Renal cortex interstitium (tissue), 11 donors: ENCODE measurements around the gene HPS6. TPM values are rescaled to one million over a fixed set of nuclear protein-coding genes. Genes with fewer than 3 reads are reported as not detected.

ENCODE experiments used
- DNase-seq, 11 donors: peaks; one replicate each; pipeline ENCODE4 v3.0.0-alpha.2; 2013; ENCODE audit warnings: low read depth in 9 of 11, low spot score in 4 of 11; ENCODE audit errors: extremely low read depth in 1 of 11
- polyA plus RNA-seq, 3 donors: library from polyadenylated mRNA; unstranded; fragments of 120-200 nt; gene quantifications; one replicate each; pipeline ENCODE4 v1.2.1, GENCODE V29; 2013; ENCODE audit not compliant: insufficient read length in 3 of 3

HPS6 gene
- polyA plus RNA-seq, 3 donors, result 10.3 to 14.5 (median 12.5) TPM

DNA sequence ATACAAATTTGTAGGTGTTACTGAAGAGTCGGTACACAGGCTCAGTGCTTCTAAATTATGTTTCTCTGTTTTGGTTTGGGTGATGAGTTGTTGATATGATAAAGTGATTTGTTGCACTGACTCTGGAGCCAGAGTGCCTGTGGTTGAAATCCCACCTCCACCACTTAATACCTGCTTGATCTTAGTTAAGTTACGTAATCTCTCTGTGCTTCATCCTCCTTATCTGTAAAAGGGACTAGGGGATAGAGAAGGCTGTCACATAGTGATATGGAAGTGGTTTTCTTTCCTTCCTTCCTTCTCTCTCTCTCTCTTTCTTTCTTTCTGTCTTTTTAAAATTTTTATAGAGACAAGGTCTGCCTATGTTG lies 664 bp upstream of the HPS6 start:
- DNase-seq, result no peak

DNA sequence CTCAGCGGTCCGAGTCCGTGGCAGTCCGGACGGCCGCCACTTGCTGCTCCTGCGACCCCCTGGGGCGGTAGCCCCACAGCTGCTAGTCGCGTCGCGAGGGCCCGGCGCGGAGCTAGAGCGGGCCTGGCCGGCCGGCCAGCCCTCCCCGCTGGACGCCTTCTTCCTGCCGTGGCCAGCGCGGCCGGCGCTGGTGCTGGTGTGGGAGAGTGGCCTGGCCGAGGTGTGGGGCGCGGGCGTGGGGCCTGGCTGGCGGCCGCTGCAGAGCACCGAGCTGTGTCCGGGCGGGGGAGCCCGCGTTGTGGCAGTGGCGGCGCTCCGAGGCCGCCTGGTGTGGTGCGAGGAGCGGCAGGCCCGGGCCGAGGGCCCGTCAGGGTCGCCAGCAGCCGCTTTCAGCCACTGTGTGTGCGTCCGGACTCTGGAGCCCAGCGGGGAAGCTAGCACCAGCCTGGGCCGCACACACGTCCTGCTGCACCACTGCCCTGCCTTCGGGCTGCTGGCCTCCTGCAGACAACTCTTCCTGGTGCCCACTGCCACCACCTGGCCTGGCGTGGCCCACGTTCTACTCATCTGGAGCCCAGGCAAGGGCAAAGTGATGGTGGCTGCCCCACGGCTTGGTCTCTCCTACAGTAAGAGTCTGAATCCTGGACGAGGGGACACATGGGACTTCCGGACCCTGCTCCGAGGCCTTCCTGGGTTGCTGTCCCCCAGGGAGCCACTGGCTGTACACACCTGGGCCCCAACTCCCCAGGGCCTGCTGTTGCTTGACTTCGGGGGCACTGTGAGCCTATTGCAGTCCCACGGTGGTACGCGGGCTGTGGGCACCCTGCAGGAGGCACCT lies 631 bp downstream of the HPS6 start:
- DNase-seq, result peak in 6 of 11 donors; percentile 9 to 27 (median 14)

DNA sequence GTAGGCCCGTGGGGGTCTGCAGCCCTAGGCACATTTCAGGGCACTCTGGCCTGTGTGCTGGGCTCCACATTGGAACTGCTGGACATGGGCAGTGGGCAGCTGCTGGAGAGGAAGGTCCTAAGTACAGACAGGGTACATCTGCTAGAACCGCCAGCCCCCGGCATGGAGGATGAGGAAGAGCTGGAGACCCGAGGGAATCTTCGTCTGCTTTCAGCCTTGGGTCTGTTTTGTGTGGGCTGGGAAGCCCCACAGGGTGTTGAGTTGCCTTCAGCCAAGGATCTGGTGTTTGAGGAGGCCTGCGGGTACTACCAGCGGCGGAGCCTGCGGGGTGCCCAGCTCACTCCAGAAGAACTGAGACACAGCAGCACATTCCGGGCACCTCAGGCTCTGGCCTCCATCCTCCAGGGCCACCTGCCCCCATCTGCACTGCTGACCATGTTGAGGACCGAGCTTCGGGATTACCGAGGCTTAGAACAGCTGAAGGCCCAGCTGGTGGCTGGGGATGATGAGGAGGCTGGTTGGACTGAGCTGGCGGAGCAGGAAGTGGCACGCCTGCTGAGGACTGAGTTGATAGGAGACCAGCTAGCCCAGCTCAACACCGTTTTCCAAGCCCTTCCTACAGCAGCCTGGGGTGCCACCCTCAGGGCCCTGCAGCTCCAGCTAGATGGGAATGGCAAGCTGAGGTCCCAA lies 1.4 kb downstream of the HPS6 start:
- DNase-seq, result no peak

DNA sequence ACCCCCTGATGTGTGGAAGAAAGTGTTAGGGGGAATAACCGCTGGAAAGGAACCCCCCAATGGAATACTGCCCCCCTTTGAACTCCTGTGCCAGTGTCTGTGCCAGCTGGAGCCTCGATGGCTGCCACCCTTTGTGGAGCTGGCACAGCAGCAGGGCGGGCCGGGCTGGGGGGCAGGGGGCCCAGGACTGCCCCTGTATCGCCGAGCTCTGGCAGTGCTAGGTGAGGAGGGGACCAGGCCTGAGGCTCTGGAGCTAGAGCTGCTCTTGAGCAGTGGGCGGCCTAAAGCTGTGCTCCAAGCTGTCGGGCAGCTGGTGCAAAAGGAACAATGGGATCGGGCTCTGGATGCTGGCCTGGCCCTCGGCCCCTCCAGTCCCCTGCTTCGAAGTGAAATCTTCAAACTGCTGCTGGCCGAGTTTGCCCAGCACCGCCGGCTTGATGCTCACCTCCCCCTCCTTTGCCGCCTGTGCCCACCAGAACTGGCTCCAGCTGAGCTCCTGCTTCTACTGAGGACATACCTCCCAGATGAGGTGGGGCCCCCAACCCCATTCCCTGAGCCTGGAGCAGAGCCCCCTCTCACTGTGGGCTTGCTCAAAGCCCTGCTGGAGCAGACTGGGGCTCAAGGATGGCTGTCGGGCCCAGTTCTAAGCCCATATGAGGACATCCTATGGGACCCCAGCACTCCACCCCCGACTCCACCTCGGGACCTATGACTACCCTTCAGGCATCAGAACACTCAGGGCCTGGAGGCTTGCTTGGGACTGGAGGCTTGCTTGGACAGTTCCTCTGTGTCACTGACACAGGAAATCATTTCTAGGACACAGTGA lies 2.2 kb downstream of the HPS6 start:
- no peak for DNase-seq

DNA sequence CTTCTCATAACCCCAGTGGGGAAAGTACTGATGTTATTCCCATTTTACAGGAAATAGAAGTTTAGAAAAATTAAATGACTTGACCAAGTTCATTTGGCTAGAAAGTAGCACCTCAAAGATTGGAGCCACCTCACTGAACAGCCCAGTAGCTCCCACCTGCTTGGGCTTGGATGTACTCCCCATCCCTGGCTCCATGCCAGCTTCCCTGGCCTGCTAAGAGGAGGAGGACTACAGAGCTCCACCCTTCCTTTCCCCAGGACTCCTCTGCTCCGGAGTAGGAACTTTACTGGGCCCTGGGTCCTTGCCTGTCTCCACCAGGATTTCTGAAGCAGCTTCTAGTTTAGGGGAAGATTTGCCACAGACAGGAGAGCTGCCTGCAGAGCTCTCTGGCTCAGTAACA lies 3.1 kb downstream of the HPS6 start:
- no peak for DNase-seq

DNA sequence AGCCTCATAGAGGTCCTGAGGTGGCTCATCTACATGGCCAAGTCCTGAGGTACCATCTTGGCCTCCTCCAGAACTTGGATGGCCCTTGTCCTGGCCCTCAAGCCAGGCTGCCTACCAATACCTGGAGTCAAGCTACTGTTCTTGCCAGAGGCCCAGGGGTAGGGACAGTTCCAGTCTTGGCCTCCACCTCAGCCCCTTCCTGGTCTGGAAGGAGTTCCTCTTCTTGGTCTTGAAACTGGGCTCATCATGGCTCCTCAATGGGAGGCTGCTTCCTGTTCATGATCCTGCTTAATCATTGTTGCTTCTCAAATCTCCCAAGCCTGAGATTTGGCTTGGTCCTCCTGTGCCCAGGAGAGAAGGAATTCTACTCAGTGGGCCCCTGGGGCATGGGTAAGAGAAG lies 3.9 kb downstream of the HPS6 start:
- DNase-seq, result no peak

DNA sequence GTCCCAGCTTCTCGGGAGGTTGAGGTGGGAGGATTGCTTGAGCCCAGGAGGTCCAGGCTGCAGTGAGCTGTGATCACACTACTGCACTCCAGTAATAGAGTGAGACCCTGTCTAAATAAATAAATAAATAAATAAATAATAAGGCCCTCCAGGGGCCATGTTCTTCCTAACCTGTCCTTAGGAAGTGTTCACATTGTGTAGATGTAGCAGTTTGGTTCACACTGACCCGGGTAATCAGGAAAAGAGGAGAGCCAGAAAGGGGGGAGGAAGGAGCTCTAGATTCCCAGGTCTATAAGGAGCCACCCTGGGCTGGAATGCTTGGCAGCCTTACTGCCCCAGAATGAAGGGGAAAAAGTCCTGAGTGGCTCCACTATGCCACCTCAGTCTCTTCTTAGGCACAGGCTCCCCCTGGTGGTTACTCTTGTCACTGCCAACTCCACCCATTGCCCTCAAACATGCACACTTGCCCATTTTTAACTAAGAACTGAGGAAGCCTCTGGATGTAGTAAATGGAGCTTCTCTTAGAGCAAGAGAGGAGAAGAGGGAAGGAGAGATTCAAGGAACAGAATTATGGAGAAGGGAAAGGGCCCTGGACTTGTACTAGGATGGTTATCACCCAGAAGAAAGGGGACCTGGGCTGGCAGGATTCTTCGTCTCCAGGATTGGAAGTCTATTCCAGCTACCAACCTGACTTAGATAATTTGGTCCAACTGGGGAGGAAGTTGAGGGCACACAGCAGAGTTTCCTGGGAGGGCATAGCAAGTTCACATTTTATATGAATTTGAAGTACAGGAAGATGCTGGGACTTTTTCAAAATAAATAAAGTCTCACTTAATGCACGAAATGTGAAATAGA lies 7.8 kb downstream of the HPS6 start:
- DNase-seq, result peak in 10 of 11 donors; percentile 26 to 67 (median 56)

DNA sequence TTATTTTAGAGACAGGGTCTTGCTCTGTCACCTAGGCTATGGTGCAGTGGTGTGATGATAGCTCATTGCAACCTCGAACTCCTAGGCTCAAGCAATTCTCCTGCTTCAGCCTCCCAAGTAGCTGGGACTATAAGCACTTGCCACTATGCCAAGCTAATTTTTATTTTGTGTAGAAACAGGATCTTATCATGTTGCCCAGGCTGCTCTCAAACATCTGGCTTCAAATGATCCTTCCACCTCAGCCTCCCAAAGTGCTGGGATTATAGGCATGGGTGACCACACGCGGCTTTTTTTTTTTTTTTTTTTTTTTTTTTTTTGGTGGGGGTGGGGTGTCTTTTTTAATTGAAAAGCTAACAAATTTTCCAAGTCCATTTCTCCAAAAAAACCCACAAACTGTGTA lies 18.4 kb downstream of the HPS6 start:
- no peak for DNase-seq

DNA sequence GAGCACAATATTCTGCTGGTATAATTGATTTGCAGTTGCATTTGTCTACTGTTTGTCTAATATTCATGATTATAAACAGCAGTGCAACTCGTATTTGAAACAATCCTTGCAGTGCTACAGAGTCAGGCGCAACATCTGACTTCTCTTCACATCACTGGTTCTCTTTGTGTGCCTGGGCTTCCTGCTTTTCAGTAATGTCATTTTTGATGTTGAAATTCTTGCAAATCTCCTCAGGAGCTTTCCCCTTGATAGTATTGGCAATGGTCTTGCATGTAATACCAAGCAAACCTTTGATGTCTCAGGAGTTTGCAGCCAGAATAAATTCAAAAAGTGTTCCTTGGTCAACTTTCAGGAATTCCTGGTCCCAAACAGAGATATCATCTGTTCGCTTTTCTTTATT lies 20.2 kb downstream of the HPS6 start:
- DNase-seq, result no peak

DNA sequence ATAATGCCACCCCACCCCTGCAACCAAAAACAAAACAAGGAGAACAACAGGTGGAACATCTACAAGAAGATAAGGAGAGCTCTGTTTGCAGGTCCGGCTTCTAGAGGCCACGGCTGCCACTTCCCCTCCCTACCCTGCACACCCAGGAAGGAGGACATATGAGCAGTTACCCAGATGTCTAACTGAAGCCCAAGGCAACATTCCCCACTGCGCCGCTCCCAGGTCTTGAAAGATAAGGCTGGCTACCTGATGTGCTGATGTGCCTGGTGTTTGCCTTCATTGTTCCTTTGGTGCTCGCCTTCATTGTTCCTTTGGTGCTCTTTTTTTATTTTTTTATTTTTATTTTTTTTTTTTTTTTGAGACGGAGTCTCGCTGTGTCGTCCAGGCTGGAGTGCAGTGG lies 21.0 kb downstream of the HPS6 start:
- DNase-seq, result no peak

DNA sequence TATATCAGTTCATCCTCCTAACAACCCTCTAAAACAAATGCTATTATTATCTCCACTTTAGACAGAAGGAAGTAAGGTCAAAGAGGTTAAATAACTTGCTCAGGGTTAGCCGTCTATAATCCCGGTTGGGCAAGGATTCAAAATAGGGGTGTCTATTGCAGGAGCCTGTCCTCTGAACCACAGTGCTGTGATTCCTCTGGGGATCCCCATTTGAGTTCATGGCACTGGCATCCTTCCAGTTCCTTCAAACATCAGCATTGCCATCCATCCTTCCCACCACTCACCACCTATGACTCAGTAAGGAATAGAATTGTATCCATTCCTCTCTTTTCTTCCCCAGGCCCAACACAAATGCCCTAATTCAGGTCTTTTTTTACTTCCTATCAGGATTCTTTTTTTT lies 25.6 kb downstream of the HPS6 start:
- no peak for DNase-seq

DNA sequence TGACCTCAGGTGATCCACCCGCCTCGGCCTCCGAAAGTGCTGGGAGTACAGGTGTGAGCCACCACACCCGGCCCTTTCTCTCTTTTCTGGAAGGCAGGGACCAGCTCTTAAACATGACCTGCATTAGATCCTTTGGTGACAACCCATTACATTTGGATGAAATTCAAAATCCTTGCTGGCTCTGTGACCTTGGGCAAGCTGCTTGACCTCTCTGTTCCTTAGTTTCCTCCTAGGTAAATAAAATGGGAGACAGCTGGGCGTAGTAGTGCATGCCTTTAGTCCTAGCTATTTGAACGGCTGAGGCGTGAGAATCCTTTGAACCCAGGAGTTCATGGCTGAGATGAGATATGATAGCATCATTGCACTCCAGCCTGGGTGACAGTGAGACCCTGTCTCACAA lies 31.3 kb downstream of the HPS6 start:
- DNase-seq, result no peak

DNA sequence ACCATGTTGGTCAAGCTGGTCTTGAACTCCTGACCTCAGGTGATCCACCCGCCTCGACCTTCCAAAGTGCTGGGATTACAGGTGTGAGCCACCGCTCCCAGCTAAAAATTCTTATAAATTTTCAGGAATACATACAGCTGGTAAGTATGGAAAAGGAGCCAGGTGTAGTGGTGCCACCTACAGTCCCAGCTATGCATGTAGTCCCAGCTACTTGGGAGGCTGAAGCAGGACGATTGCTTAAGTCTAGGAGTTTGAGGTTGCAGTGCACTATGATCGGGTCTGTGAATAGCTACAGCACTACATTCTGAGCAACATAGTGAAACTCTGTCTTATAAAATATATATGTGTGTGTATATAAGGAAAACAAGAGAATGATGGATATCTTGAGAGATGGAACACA lies 36.0 kb downstream of the HPS6 start:
- DNase-seq, result no peak

DNA sequence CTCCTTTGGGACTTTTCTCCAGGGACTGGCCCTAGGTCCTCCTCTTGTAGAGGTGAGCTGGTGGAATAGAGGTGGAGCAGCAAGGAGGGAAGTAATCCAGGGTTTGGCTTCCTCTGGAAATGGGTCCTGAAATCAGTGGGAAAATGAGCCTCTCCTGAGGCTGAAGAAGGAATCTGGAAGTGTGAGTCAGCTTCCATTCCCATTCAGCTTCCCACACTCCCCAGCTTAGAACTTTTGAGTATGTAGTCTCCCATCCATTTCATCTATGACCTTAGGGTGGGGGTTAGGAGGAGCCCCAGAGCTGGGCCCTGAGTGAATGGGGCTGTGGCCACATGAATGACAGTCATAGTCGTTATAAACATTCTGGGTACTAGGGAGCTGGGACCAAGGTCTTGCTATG lies 37.3 kb downstream of the HPS6 start:
- DNase-seq, result no peak

DNA sequence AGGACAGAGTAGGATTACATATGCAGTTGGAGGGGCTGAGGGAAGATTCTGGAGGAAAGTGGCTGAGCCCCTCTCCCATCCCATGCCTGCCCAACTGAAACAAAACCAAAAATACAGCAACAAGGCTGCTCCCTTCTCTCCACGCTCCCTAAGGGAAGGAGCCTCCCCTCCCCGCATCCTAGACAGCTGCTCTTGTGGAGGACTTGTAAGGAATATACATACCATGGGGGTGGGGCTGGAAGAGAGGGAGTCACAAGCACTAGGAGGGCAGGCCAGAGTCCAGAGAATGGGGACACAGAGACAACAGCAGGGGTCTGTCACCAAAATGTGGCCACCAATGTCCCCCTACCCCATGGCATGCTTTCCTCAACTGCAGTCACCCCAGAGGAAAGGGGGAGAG lies 41.8 kb downstream of the HPS6 start:
- no peak for DNase-seq

DNA sequence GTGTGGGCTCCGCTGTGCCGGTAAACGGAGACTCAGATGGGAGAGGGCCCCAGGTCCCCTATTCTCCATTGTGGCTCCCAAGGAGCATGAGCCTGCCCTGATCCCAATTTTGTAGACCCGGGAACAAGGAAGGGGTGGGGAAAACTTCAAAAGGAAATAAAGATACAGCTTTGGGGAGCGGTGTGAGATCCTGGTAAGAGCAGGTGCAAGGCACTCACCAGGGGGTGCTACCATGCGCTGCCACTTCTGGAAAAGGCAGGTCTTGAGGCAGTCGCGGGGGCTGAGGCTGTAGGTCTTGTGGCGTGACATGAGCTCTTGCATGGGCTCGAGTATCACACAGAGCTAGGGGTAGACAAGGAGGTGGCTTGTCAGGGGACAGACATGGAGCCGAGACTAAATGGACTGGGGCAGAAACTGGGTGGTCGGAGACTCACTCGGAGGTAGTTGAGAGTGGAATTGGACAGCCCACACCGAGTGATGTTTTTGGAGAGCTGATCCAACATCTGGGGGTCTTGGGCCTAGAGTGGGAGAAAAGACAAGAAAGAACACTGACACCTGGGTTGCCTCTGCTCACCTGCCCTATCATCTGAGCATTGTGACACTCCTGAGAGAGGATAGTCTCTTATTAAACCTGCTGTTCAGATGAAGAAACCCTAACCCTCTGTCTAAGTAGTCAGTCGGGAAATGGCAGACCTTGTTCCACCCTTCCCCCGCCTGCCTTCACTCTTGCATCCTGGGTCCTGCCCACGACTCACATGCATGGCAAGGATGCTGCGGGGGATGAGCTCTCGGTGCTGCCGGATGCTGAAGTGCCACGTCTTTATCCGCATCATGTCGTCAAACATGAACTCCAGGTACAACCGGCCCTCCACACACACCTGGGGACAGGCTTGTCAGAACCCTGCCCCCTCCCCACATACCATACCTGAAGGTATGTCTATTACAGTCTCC lies 44.3 kb downstream of the HPS6 start:
- DNase-seq, result no peak

DNA sequence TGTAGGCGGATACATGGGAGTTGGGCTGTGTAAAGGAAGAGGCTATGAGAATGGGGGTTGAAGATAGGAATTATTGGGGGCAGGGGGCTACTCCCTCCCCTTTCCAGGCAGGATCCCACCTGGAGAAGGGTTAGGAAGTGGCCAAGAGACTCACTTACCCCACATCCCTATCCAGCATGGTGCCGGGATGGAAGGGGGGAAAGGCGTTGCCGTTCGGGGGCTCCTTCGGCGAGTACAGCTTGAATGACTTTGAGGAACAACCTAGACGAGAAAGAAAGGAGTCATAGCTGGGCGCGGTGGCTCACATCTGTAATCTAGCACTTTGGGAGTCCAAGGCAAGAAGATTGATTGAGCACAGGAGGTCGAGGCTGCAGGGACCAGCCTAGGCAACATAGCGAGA lies 46.1 kb downstream of the HPS6 start:
- no peak for DNase-seq

DNA sequence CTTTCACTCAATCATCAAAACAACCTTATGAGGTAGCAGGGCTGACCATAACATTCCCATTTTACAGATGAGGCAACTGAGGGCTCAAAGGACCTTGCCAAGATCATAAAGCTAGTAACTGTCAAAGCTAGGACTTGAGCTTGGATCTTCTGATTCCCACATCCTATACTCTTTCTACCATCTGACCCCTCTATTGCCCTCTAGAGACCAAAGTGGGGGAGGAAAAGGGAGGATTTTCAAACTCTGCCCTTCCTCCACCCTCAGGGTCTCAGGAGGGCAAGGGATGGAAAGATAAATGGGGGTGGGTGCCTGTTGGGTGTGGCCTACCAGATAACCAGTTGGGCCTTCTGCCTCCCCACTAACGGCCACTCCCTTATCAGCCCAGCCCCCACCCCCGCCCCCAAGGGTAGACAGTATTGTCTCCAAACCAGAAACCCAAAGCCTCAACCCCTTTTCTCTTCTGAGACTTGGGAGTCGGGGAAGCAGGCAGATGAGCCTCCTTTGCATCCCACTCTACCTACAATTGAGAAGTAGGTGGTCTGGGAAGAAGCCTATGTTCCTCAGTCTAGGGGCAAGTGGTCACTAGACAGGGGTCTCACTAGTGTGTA lies 47.2 kb downstream of the HPS6 start:
- no peak for DNase-seq
